GM18511 (cell line): Measurements from ENCODE around the gene PTPN9.
"Not testable (repeated sequence)": the region's sequence is repeated elsewhere in the genome, so short reads cannot be mapped to it uniquely, and the experiment has no call there.

Experiments used
- ATAC-seq: cut with Tn5 transposase; IDR thresholded peaks from one replicate; pipeline ENCODE4 v1.9.1; 2021; ENCODE audit warnings: mild to moderate bottlenecking, moderate library complexity; ENCODE audit not compliant: unreplicated experiment

PTPN9 gene

DNA sequence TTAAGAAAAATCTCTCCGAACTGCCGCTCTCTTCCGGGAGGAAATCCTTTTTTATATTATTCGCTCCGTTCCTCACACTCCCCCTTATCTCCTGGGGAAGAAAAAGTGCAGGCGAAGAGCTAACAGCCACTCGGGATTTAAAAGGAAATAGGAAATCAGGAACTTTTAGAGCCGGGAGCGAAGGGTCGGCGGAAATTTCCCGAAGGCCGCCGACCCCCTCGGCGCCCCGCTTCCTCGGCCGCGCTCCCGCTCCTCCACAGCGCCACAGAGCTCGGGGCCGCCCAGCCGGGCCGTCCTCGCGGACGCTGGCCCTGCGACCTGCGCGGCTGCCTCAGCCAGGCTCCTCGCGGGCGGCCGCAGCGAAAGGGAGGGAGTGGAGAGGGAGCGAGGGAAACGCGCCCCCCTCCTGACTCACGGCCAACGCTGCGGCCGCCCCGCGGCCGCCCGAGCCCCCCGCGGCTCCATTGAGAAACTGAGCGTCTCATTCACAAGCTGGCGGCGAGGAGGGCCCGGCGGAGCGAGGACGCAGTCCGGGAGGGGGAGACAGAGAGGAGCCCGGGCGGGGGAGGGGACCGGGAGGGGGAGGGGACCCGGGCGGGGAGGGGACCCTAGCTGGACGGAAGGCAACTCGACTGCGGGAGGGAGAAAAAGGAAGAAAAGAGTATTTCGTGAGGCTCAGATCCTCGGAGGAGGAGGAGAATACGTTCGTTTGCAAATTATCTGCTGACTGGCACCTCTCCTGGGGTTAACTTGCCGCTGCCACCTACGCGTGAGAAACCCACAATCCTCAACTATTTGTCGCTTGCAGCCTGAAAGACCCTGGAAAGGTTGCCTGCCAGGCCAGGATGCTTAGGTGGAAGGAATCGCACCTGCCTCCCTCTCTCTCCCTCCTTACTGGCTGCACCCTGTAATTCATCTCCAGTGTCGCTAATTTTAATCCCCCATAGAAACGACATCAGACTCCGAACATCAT lies at the start of gene PTPN9:
Gene PTPN9 (minus strand): TSS at position 368 of the 973 bp plus-strand sequence. CDS start 539 bp downstream, outside the sequence.
- ATAC-seq: peak; percentile 68

GRCh38 chr15:75625542-75626347 lies 46.6 kb upstream of the PTPN9 start, which contains the start of gene SNUPN:
SNUPN (minus strand) TSS chr15:75625725; CDS start chr15:75621051, 4,674 bp downstream.
- ATAC-seq: peak; percentile 80

GRCh38 chr15:75622505-75622904 lies 43.4 kb upstream of the PTPN9 start:
- no peak for ATAC-seq

DNA sequence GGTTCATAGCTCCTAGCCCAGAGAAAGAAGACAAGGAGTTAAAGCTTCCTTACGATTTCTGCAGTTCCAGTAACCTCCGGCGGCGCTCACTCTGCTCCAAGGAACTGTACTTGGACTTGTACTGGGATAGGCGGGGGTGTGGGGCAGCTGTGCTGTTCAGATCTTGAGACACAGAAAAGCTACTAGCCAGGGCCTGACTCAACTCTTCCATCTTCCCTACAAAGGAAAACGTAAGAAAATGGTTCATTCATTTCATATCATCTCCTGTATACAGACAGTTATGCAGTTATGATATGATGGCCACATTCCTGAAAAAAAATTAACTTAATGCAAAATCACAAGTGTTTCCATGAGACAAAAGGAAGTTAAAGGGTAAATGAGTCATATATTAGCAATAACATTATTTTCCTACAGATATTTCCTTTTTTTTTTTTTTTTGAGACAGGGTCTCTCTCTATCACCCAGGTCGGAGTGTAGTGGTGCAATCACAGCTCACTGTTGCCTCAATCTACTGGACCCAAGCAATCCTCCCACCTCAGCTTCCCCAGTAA lies 41.8 kb upstream of the PTPN9 start:
- no peak for ATAC-seq

GRCh38 chr15:75620058-75620820 lies 41.1 kb upstream of the PTPN9 start:
- no peak for ATAC-seq

DNA sequence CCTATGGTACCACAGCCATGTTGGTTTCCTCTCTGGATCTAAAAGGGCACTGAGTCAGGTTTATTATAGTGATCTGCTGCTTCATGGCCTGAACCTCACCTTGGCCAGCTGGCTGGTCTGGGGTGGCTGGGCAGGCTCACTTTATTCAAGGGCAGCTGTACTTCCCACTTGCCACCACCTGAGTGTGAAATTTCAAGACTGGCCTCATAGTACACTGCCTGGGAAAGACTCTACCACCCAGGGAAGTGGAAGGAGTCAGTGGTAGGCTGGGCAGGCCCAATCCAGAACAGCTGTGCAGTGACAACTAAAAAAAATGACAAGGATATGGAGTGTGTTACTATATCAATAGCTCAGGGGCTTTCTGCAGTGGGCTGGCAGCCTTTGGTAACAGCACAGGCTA lies 37.7 kb upstream of the PTPN9 start:
- no peak for ATAC-seq

- no peak for ATAC-seq
Observed at GRCh38 chr15:75606711-75607699, 27.9 kb upstream of the PTPN9 start.

DNA sequence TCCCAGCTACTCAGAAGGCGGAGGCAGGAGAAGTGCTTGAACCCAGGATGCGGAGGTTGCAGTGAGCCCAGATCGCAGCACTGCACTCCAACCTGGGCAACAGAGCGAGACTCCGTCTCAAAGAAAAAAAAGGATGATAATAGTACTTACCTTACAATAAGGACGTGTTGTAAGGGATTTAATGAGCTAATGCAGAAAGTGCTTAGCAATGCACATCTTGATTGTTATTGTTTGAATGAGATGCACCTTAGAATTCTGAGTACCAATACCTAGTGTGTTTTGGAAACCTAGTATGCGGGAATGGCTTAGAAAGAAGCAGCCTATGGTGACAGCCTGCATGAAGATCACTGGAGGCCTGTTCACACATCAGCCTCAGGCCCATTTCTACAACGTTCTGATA lies 26.9 kb upstream of the PTPN9 start:
- no peak for ATAC-seq

- ATAC-seq: no peak
Observed at GRCh38 chr15:75599401-75599800, 20.3 kb upstream of the PTPN9 start.

DNA sequence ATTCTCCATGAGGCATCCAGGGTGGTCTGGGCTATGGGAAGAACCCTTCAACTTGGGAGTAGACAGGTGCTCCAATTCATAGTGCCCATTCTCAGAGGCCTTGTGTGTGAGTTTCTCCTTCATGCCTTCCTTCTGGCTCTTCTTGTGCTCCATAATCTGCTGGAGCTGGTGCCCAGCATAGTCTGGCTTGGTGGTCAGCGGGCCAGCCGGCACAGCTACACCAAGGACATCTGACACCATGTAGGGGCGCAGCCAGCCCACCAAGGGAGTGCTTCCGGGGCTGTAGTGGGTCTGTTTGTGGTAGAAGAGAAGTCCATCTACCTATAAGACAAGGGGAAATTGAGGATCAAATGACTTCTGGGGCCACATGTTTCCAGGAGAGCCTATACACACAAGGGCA lies 19.2 kb upstream of the PTPN9 start:
- ATAC-seq: no peak

DNA sequence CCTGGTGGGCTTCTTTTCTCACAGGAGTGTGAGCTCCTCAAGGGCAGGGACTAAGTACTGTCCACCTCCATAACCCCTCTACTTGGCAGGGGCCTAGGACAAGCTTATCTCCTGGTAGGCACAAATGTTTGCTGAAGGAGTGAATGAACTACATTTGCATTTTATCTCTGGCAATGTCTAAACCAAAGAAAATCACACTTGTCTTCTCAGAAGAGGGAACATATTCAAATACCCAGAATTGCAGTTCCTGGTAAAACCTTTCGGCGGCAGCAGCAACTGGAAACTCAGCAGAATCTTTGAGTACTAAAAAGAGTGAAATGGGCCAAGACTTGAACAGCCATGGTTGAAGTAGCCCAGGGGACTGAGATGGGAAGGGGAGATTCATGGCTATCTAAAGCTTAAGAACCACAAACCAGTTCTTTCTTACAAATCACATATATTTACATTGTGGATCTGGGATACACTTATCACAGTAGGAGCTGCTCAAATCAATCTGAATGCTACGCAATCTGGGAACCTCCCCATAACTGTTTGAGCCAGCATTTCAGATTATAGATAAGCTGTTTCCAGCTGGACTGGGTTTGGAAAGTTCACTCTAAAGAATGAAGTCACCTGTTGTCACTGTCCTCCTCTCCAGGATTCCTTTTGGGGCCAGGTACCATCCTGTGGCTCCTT lies 18.7 kb upstream of the PTPN9 start:
- ATAC-seq: no peak

- no peak for ATAC-seq
Observed at GRCh38 chr15:75596703-75597345, 17.7 kb upstream of the PTPN9 start.

- ATAC-seq: no peak
Observed at GRCh38 chr15:75594276-75594675, 15.2 kb upstream of the PTPN9 start.

DNA sequence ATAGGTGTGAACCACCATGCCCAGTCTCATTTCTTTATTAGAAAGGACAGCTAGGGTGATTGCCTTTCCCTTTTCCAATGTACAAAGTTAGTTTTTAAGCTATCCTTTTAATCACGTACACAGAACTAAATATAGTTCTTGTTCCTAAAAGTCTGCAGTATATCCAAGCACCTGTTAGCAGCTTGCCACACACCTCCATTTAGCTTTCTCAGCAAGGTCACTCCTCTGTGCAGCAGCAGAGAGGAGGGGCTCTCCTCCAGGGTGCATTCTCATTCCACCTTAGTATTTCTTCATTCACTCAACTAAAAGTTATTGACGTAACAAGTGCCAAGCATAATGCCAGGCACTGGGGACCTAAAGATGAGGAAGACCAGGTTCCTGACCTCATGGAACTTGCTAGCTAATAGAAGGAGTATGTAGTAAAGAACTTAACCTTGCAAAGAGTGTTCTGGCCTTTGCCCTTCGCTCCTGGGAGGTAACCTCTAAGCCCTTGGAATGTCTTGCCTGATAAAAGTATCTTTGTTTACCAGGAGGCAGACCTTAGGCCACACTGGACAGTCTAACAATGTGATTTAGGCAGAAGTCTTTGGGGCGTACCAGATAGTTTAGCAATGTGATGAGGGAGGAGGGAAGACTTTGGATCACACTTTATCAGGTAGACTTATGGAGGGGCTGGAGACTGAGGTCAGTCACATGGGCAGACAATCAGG lies 12.7 kb upstream of the PTPN9 start:
- no peak for ATAC-seq

DNA sequence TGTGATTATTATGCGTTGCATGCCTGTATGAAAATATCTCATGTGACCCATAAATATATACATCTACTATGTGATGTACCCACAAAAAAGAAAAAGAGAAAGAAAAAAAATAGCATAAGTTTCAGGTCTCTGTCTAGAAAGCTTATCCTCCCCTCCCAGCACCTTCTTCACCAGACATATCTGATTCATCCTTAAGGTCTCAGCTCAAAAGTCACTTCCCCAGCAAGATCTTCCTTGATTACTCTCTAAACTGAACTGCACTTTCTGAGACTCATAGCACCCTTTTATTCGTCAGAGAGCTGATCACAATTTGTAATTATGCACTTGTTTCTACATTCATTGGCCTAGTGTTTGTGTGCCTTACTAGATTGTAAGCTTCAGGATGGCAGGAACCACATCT lies 11.1 kb upstream of the PTPN9 start:
- no peak for ATAC-seq

DNA sequence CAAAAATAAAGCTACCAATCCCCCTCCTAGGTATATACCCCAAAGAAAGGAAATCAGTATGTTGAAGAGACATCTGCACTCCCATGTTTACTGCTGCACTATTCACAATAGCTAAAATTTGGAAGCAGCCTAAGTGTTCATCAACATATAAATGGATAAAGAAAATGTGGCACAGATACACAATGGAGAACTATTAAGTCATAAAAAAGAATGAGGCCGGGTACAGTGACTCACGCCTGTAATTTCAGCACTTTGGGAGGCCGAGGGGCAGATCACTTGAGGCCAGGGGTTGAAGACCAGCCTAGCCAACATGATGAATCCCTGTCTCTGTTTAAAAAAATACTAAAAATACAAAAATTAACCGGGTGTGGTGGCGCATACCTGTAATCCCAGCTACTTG lies 10.0 kb upstream of the PTPN9 start:
- ATAC-seq: no peak

- ATAC-seq: not testable (repeated sequence)
Observed at GRCh38 chr15:75586422-75586821, 7.3 kb upstream of the PTPN9 start.

GRCh38 chr15:75584121-75584520 lies 5.0 kb upstream of the PTPN9 start:
- no peak for ATAC-seq
